K562 (cell line): ENCODE measurements around the gene TUT1. TPM values are rescaled to one million over a fixed set of nuclear protein-coding genes. Genes with fewer than 3 reads are reported as not detected.

Experiments
- BRD4 ChIP-seq: fragments of 200-600 bp; sonication (generic); IDR thresholded peaks from 2 replicates; pipeline ENCODE4 v1.6.1; 2017; ENCODE audit warnings: inconsistent platforms
- ESRRA ChIP-seq: fragments of 450-650 bp; IDR thresholded peaks from 2 replicates; pipeline ENCODE4 v1.6.1; 2014; ENCODE audit warnings: low read depth, mild to moderate bottlenecking, moderate library complexity, borderline replicate concordance
- FOSL1 ChIP-seq: fragments of 200-800 bp; sonication (Bioruptor generic); conservative IDR thresholded peaks from 2 replicates; pipeline ENCODE4 v1.6.1; 2016; ENCODE audit warnings: missing genetic modification characterization, missing compliant biosample characterization
- FOXK2 ChIP-seq, 2 experiments: fragments of 450-650 bp; IDR thresholded peaks in 1 of 2; conservative IDR thresholded peaks in 1 of 2; 2 replicates each; pipeline ENCODE4 v1.6.1; 2016; ENCODE audit warnings: low read depth in 2 of 2, mild to moderate bottlenecking in 1 of 2
- ILK ChIP-seq: fragments of 450-650 bp; IDR thresholded peaks from 2 replicates; pipeline ENCODE4 v1.6.1; 2016; ENCODE audit warnings: missing genetic modification characterization, low read depth, mild to moderate bottlenecking, missing compliant biosample characterization, moderate library complexity, borderline replicate concordance
- JUN ChIP-seq, 2 experiments: sonication (generic) in 1 of 2; formaldehyde crosslinking in 1 of 2; IDR thresholded peaks; 2 replicates each; pipeline versions ENCODE4 v1.6.1 to v1.8.0; 2012 to 2022; ENCODE audit warnings: borderline replicate concordance in 2 of 2, mild to moderate bottlenecking in 2 of 2, improper control_type of control experiment in 1 of 2, low read depth in 1 of 2, low read length in 1 of 2, missing genetic modification reagents in 1 of 2
- NCOR1 ChIP-seq: fragments of 450-650 bp; IDR thresholded peaks from 2 replicates; pipeline ENCODE4 v1.6.1; 2016; ENCODE audit warnings: mild to moderate bottlenecking, moderate library complexity
- NFXL1 ChIP-seq: fragments of 450-650 bp; formaldehyde crosslinking; IDR thresholded peaks from 2 replicates; pipeline ENCODE4 v1.4.0; 2021; ENCODE audit warnings: mild to moderate bottlenecking
- NR4A1 ChIP-seq, 2 experiments: fragments of 250-450 bp in 1 of 2; fragments of 450-650 bp in 1 of 2; sonication (Bioruptor Pico) in 1 of 2; IDR thresholded peaks; 2 replicates each; pipeline versions ENCODE4 v1.4.0 to v1.6.1; 2016 to 2020; ENCODE audit warnings: mild to moderate bottlenecking in 2 of 2, missing compliant biosample characterization in 1 of 2, missing genetic modification characterization in 1 of 2, moderate library complexity in 1 of 2
- POLR2G ChIP-seq: fragments of 200-400 bp; formaldehyde crosslinking; IDR thresholded peaks from 2 replicates; pipeline ENCODE4 v1.6.1; 2017; ENCODE audit warnings: low read depth, mild to moderate bottlenecking, antibody characterized with exemption, low read length, moderate library complexity
- PPARD ChIP-seq: fragments of 250-450 bp; sonication (Bioruptor Pico); IDR thresholded peaks from 2 replicates; pipeline ENCODE4 v1.8.0; 2022; ENCODE audit warnings: inconsistent platforms, mild to moderate bottlenecking, moderate library complexity
- RNF2 ChIP-seq: sonication (generic); IDR thresholded peaks from 2 replicates; pipeline ENCODE4 v1.6.1; 2016
- SIRT6 ChIP-seq: IDR thresholded peaks from one replicate; pipeline ENCODE4 v1.6.1; 2012; ENCODE audit warnings: low read depth, mild to moderate bottlenecking, control low read depth, inconsistent platforms, low read length, moderate library complexity
- SMARCA5 ChIP-seq: fragments of 450-650 bp; IDR thresholded peaks from 2 replicates; pipeline ENCODE4 v1.6.1; 2016
- SMARCC2 ChIP-seq: fragments of 450-650 bp; IDR thresholded peaks from 2 replicates; pipeline ENCODE4 v1.6.1; 2017; ENCODE audit warnings: antibody characterized with exemption, moderate library complexity, mild to moderate bottlenecking, low read depth
- ZNF76 ChIP-seq: fragments of 250-450 bp; sonication (Bioruptor Pico); IDR thresholded peaks from 2 replicates; pipeline ENCODE4 v1.4.0; 2020; ENCODE audit warnings: mild to moderate bottlenecking, moderate library complexity, borderline replicate concordance
- polyA plus RNA-seq, 8 experiments: library from polyadenylated mRNA; depleted of rRNA in 4 of 8; stranded (reverse) in 5 of 8; unstranded in 3 of 8; fragments of >200 nt; fragmentation: Nextera tagmentation in 2 of 8; fragmentation: Illumina TruSeq in 1 of 8; extraction: Ambion mirVana in 2 of 8; extraction: Trizol in 1 of 8; gene quantifications; 2 replicates each; pipeline versions ENCODE4 v1.2.1 to v1.2.3, GENCODE V29; 2011 to 2014; ENCODE audit warnings: inconsistent platforms in 1 of 8, missing spikeins in 1 of 8
- total RNA-seq, 7 experiments: library from RNA; depleted of rRNA in 6 of 7; stranded (reverse); fragments of >200 nt in 6 of 7; fragmentation: Illumina TruSeq in 2 of 7; extraction: Trizol in 2 of 7; gene quantifications; 2 replicates each; pipeline versions ENCODE4 v1.2.1 to v1.2.3, GENCODE V29; 2011 to 2021; ENCODE audit warnings: low replicate concordance in 1 of 7
- TF ChIP-seq, protein P1 (sequence below): fragments of 450-650 bp; IDR thresholded peaks from 2 replicates; pipeline ENCODE4 v1.6.1; 2018; ENCODE audit not compliant: partially characterized antibody
- TF ChIP-seq, protein P2 (sequence below): IDR thresholded peaks from 3 replicates; pipeline ENCODE4 v1.6.1; 2011; ENCODE audit warnings: borderline replicate concordance, mild to moderate bottlenecking, moderate library complexity; ENCODE audit not compliant: insufficient read length; ENCODE audit errors: extremely low read depth
- TF ChIP-seq, protein P3 (sequence below): fragments of 450-650 bp; IDR thresholded peaks from 2 replicates; pipeline ENCODE4 v1.6.1; 2018; ENCODE audit warnings: mild to moderate bottlenecking, low read depth; ENCODE audit not compliant: partially characterized antibody

TUT1 gene
- total and polyA plus RNA-seq, 9 of the 15 experiments (the other 6 are each of a cell fraction or from before 2014, with no cell fraction given): 0.66 to 44.3 (median 15.7) TPM

DNA sequence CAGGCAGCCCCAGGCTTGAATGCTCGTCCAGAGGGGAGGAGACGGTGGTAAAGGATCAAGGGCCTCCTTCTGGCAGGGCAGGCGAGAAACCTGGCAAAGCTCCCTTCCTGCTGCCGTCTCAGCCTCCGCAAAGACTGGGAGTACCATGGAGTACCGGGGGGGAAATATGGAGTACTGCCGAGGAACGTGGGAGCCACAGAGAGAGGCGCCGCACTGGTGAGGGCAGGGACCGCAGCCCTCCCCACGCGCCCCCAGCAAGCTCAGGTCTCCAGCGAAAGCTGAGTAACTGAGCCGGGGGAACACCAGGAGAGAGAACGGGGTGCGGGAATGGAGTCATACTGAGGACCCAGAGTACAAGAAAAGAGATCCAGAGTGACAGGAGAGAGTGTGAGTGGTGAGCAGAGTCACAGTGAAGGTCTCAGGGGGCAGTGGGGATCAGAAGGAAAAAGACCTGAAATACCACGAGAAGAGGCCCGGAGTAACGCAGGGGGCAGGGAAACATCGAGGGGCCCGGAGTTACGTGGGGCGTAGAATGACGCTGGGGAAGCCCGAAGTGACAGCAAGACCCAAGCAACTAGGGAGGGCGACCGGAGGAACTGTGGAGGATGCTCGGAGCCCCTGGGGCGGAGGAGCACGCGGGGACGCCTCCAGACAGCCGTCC is 20.5 kb upstream of the TUT1 start (continued):
- TF ChIP-seq, protein P1, sequence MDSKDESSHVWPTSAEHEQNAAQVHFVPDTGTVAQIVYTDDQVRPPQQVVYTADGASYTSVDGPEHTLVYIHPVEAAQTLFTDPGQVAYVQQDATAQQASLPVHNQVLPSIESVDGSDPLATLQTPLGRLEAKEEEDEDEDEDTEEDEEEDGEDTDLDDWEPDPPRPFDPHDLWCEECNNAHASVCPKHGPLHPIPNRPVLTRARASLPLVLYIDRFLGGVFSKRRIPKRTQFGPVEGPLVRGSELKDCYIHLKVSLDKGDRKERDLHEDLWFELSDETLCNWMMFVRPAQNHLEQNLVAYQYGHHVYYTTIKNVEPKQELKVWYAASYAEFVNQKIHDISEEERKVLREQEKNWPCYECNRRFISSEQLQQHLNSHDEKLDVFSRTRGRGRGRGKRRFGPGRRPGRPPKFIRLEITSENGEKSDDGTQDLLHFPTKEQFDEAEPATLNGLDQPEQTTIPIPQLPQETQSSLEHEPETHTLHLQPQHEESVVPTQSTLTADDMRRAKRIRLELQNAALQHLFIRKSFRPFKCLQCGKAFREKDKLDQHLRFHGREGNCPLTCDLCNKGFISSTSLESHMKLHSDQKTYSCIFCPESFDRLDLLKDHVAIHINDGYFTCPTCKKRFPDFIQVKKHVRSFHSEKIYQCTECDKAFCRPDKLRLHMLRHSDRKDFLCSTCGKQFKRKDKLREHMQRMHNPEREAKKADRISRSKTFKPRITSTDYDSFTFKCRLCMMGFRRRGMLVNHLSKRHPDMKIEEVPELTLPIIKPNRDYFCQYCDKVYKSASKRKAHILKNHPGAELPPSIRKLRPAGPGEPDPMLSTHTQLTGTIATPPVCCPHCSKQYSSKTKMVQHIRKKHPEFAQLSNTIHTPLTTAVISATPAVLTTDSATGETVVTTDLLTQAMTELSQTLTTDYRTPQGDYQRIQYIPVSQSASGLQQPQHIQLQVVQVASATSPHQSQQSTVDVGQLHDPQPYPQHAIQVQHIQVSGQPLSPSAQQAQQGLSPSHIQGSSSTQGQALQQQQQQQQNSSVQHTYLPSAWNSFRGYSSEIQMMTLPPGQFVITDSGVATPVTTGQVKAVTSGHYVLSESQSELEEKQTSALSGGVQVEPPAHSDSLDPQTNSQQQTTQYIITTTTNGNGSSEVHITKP: no peak
- TF ChIP-seq FOSL1 (no peak), SMARCC2 (no peak), ILK (tag) (no peak), POLR2G (no peak; the same call in 1 of the 2 replicates), JUN (IDR thresholded peaks at IDR 0.05; ENCODE audit: borderline replicate concordance, low read depth, low read length) (no peak), JUN (CRISPR knock-in tag; IDR thresholded peaks at IDR 0.05; ENCODE audit: borderline replicate concordance) (no peak; the same call in 1 of the 2 replicates), ESRRA (no peak; the same call in 1 of the 2 replicates), RNF2 (no peak), SIRT6 (no peak), FOXK2 (conservative IDR thresholded peaks at IDR 0.05 in 1 of 2, IDR thresholded peaks at IDR 0.05 in 1 of 2; ENCODE audit: low read depth in 2 of 2) (no peak), SMARCA5 (peak; percentile 83; the same call in 1 of the 2 replicates), PPARD (CRISPR knock-in tag) (no peak), NCOR1 (no peak), NR4A1 (CRISPR knock-in tag; IDR thresholded peaks at IDR 0.05) (no peak), NR4A1 (tag; IDR thresholded peaks at IDR 0.05) (no peak), BRD4 (no peak), ZNF76 (CRISPR knock-in tag) (no peak), NFXL1 (no peak)
- TF ChIP-seq, protein P2, sequence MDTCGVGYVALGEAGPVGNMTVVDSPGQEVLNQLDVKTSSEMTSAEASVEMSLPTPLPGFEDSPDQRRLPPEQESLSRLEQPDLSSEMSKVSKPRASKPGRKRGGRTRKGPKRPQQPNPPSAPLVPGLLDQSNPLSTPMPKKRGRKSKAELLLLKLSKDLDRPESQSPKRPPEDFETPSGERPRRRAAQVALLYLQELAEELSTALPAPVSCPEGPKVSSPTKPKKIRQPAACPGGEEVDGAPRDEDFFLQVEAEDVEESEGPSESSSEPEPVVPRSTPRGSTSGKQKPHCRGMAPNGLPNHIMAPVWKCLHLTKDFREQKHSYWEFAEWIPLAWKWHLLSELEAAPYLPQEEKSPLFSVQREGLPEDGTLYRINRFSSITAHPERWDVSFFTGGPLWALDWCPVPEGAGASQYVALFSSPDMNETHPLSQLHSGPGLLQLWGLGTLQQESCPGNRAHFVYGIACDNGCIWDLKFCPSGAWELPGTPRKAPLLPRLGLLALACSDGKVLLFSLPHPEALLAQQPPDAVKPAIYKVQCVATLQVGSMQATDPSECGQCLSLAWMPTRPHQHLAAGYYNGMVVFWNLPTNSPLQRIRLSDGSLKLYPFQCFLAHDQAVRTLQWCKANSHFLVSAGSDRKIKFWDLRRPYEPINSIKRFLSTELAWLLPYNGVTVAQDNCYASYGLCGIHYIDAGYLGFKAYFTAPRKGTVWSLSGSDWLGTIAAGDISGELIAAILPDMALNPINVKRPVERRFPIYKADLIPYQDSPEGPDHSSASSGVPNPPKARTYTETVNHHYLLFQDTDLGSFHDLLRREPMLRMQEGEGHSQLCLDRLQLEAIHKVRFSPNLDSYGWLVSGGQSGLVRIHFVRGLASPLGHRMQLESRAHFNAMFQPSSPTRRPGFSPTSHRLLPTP: no peak
- TF ChIP-seq, protein P3, sequence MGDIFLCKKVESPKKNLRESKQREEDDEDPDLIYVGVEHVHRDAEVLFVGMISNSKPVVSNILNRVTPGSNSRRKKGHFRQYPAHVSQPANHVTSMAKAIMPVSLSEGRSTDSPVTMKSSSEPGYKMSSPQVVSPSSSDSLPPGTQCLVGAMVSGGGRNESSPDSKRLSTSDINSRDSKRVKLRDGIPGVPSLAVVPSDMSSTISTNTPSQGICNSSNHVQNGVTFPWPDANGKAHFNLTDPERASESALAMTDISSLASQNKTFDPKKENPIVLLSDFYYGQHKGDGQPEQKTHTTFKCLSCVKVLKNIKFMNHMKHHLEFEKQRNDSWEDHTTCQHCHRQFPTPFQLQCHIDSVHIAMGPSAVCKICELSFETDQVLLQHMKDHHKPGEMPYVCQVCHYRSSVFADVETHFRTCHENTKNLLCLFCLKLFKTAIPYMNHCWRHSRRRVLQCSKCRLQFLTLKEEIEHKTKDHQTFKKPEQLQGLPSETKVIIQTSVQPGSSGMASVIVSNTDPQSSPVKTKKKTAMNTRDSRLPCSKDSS: no peak
